GM12891 (cell line): ENCODE data around the gene MAP3K7.

Experiments
- PAX5 ChIP-seq: IDR thresholded peaks from 2 replicates; pipeline ENCODE4 v1.6.1; 2011; ENCODE audit warnings: low read length, moderate library complexity, mild to moderate bottlenecking; ENCODE audit not compliant: insufficient read depth, severe bottlenecking
- POLR2A ChIP-seq: IDR thresholded peaks from 2 replicates; pipeline ENCODE4 v1.6.1; 2011; ENCODE audit warnings: low read depth, low read length, control low read depth
- POLR2AphosphoS5 ChIP-seq: IDR thresholded peaks from 2 replicates; pipeline ENCODE4 v1.6.1; 2011; ENCODE audit warnings: low read depth, low read length, control low read depth
- POU2F2 ChIP-seq: IDR thresholded peaks from 2 replicates; pipeline ENCODE4 v1.6.1; 2011; ENCODE audit warnings: low read depth, mild to moderate bottlenecking, control low read depth, low read length, moderate library complexity
- TAF1 ChIP-seq: IDR thresholded peaks from 2 replicates; pipeline ENCODE4 v1.6.1; 2011; ENCODE audit warnings: low read depth, low read length, control low read depth

DNA sequence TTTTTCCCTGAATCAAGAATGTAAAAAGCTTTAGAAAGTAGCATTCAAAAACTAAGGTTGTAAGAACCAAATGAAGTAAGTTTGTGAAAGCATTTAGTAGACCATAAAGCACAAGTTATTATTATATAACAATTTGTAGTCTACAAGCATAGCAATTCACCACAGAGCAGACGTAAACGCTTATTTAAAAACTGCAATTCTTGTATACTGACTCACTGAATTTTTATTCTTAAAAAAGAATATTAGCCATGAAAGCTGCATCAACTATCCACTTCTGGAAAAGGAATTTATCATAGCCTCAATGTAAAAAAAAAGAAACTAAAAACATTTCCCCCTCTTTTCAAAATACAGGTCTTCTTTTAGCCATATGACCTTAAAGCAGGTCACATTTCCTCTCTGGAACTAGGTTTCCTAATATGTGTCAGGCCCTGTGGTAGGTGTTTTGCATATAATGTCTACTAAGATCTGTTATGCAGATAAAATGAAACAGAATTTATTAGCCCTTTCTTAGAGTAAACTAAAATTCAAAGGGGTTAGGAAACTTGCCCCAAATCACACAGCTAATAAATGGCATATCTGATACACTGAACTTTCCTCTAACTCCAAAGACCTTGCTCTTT lies 2.1 kb downstream of the MAP3K7 start:
- no peak for TF ChIP-seq POLR2AphosphoS5
- no peak for TF ChIP-seq POLR2A
- TF ChIP-seq TAF1: no peak
- TF ChIP-seq POU2F2: no peak
- TF ChIP-seq PAX5: no peak
